ENCODE results near the gene EPHA10.
"Not testable (repeated sequence)": the region's sequence is repeated elsewhere in the genome, so short reads cannot be mapped to it uniquely, and the experiment has no call there.

EPHA10 gene

DNA sequence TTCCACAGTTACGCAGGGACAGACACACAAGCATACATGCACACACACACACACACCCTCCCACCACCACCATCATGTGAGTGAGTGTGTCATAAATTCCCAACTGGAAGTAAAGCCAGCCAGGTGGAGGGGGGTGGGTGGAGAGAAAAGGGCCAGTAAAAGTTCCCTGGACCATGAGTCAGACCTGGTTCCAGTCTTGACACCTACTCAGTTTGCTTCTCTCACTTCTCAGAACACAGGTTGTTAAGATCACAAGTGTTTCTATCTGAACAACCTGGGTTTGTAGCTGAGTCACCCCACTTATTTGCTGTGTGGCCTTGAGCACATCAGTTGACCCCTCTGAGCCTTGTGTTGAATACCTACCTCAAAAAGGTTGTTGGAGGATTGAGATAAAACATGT lies 9.6 kb downstream of the EPHA10 start:
- H3K4me1 Mint-ChIP-seq (ENCODE audit: low read depth), result peaks cover 8% of the 10 kb centered on the region
- H3K27ac Mint-ChIP-seq, result no peak overlapping the region
- no peak overlapping the region for H3K4me3 Mint-ChIP-seq
- H3K9me3 Mint-ChIP-seq (ENCODE audit: low read depth), result no peaks in the 10 kb centered on the region
- no peaks in the 10 kb centered on the region for H3K36me3 Mint-ChIP-seq
- H3K27me3 Mint-ChIP-seq, result peaks cover 13% of the 10 kb centered on the region

DNA sequence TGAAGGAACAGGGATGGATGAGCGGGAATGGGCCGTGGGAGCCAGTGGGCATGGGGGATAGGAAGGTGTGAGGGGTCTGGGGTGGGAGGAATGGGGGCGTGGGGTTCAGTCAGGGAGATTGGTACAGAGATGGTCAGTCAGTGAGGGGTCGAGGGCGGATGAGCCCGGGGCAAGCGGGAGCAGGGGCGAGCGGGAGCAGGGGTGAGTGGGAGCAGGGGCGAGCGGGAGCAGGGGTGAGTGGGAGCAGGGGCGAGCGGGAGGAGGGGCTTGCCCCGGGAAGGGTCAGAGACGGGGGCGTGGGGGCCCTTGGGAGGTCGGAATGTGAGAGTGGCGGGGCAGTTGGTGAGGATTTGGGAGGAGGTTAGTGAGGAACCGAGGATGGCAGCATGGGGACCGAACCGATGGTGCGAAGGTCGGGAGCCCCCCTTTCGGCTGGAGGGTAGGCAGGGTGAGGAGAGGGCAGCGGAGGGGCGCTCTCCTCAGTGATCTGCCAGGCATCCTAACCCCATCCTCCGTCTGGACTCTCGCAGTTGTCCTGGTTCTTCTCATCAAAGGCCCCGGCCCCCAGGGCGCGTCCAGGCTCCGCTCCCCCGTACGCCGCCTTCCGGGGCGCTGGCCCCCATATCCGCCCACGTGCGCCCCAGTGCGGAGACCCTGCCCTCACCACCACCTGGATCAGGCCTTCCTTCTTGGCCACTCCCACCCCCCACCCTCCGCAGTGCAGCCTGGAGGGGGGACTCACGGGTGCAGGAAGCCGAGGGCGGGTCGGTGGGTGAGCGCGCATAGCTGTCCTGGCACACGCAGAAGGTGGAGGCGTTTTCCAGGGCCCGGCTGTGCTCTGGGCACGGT lies 11.2 kb downstream of the EPHA10 start:
- H3K27ac Mint-ChIP-seq, result no peak overlapping the region
- peaks cover 17% of the 10 kb centered on the region for H3K27me3 Mint-ChIP-seq
- no peaks in the 10 kb centered on the region for H3K9me3 Mint-ChIP-seq (ENCODE audit: low read depth)
- H3K4me1 Mint-ChIP-seq (ENCODE audit: low read depth), result peaks cover 8% of the 10 kb centered on the region
- no peaks in the 10 kb centered on the region for H3K36me3 Mint-ChIP-seq
- H3K4me3 Mint-ChIP-seq, result peak overlapping the region; percentile 53

DNA sequence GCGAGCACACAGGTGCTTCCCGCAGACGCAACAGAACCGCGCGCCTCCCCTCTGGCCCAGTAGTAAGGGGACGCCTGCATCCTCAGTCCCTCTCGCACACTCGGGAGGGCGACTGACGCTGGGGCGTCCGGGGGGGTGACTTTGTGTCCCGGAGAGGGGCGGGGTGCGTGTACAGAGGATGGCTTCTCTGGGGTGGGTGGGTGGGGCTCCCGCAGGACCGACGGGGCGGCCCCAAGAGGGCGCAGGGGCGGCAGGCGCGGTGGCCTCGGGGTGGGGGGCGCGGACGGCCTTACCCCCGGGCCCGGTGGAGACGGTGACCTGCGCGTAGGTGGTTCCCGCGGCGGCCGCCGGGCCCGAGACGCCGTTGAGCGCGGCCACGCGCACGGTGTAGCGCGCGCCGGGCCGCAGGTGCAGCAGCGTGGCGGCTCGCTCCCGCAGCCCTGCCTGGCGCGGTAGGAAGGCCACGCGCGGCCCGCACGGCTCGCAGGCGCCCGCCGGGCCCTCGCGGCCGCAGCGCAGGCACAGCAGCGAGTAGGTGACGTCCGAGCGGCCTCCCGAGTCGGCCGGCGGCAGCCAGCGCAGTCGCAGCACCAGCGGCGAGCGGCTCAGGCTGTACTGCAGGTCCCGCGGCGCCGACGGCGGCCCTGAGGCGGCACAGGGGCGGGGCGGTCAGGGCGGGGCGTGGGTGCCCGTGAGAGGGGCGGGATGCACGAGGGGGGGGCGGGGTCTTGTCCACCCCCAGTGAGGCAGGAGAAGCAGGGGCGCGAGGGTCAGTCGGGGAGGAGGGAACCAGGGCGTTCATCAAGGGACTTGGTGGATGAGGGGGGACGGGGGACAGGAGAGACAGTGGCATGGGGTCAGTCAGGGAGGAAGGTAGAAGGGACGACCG lies 12.1 kb downstream of the EPHA10 start:
- peak overlapping the region; percentile 81 for H3K4me3 Mint-ChIP-seq
- H3K9me3 Mint-ChIP-seq (ENCODE audit: low read depth), result no peaks in the 10 kb centered on the region
- no peak overlapping the region for H3K27ac Mint-ChIP-seq
- peaks cover 8% of the 10 kb centered on the region for H3K4me1 Mint-ChIP-seq (ENCODE audit: low read depth)
- no peaks in the 10 kb centered on the region for H3K36me3 Mint-ChIP-seq
- H3K27me3 Mint-ChIP-seq, result peaks cover 20% of the 10 kb centered on the region

DNA sequence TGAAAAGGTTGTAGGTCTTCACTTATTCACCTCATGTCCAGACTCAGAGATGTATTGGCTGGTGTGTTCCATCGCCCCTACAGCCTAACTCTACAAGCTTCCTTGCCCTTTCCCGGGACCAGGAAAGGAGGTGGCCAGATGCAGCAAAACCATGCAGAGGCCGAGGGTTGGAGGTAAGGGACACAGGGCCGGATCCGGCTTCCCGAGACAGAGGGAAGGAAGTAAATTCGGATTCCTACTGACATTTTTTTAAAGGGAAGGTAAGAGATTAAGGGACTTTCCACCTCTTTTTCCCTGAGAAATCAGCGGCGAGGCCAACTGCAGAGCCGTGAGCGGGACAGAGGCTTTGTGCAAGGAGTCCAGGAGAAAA lies 12.7 kb downstream of the EPHA10 start:
- Mint-ChIP-seq H3K4me1 (ENCODE audit: low read depth) (peaks cover 8% of the 10 kb centered on the region), H3K27me3 (peaks cover 20% of the 10 kb centered on the region), H3K36me3 (no peaks in the 10 kb centered on the region), H3K9me3 (ENCODE audit: low read depth) (no peaks in the 10 kb centered on the region), H3K4me3 (peak overlapping the region; percentile 81), H3K27ac (no peak overlapping the region)

DNA sequence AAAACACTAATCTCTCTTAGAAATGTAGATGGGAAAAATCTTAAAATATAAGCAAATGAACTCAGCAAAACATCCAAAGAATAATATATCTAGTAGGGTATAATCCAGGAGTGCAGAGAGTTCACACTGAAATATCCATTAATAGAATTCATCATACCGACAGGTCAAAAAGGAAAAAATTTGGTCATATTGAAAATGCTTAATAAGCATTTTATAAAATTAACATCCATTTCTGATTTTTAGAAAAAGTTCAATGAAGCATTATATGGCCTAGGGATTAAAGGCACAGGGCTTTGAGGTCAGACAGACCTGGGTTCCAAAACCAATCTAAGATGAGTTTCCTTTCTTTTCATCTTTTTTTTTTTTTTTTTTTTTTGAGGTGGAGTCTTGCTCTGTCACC lies 16.4 kb downstream of the EPHA10 start:
- H3K9me3 Mint-ChIP-seq (ENCODE audit: low read depth), result no peaks in the 10 kb centered on the region
- peaks cover 24% of the 10 kb centered on the region for H3K27me3 Mint-ChIP-seq
- H3K4me1 Mint-ChIP-seq (ENCODE audit: low read depth), result peaks cover 5% of the 10 kb centered on the region
- H3K27ac Mint-ChIP-seq, result no peak overlapping the region
- no peaks in the 10 kb centered on the region for H3K36me3 Mint-ChIP-seq
- H3K4me3 Mint-ChIP-seq, result no peak overlapping the region

DNA sequence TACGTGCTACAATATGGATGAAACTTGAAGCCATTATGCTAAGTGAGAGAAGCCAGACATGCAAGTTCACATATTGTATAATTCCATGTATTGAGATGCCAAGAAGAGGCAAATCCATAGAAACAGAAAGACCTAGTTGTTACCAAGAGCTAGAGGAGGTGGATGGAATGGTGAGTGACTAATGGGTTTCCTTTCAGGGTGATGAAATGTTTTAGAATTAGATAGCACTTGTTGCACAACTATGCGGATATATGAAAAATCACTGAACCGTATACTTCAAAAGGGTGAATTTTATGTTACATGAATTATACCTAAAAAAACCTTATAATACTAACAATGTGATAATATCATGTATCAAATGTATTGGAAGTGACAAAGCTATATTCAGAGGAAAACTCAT lies 18.1 kb downstream of the EPHA10 start:
- H3K27me3 Mint-ChIP-seq, result peaks cover 23% of the 10 kb centered on the region

DNA sequence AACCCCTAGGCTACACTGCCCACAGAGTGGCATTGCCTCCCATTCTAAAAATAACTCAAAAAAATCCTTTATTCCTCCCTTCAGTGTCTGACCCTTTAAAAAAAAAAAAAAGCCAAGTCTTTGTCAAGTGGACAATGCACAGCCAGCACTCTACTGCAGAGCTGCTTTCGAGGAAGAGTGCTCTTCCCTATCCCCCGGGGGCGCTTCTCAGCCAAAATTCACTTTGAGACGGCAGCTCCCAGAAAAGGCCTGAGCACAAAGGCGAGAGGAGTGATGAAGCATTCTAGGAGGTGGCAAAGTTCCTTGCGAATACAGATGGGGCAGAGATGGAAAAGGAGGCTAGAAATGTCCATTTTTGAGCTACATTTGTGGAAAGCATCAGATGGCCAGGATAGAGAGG lies 23.3 kb downstream of the EPHA10 start:
- H3K9me3 Mint-ChIP-seq (ENCODE audit: low read depth), result no peaks in the 10 kb centered on the region
- H3K36me3 Mint-ChIP-seq, result no peaks in the 10 kb centered on the region
- H3K27me3 Mint-ChIP-seq, result peaks cover 30% of the 10 kb centered on the region
- H3K27ac Mint-ChIP-seq, result no peak overlapping the region
- H3K4me3 Mint-ChIP-seq, result no peak overlapping the region
- H3K4me1 Mint-ChIP-seq (ENCODE audit: low read depth), result no peaks in the 10 kb centered on the region

More for the DNA sequence above, 18.1 kb downstream of the EPHA10 start:
- H3K36me3 Mint-ChIP-seq, result no peaks in the 10 kb centered on the region
- H3K4me3 Mint-ChIP-seq, result no peak overlapping the region
- H3K9me3 Mint-ChIP-seq (ENCODE audit: low read depth), result no peaks in the 10 kb centered on the region
- no peaks in the 10 kb centered on the region for H3K4me1 Mint-ChIP-seq (ENCODE audit: low read depth)
- H3K27ac Mint-ChIP-seq, result no peak overlapping the region

DNA sequence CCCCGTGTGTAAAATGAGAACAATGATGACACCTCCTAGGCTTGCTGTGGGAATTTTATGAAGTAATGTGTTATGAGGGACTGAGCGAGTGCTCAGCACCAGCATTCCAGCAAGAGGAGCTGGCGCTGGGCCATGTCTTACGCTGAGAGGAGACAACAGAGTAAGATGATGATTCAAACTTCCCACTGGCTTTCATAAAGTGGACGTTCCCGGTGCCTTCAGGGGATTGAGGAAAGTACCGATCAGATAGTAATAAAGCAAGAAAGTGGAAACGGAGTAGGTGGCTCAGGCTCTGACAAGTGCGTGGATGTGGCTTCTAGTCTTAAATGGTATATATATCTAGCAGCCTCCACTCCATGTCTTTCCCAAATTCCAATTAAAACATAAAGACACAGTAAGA lies 23.8 kb downstream of the EPHA10 start:
- Mint-ChIP-seq H3K27ac (no peak overlapping the region), H3K27me3 (peaks cover 29% of the 10 kb centered on the region), H3K4me1 (ENCODE audit: low read depth) (no peaks in the 10 kb centered on the region), H3K36me3 (no peaks in the 10 kb centered on the region), H3K9me3 (ENCODE audit: low read depth) (no peaks in the 10 kb centered on the region), H3K4me3 (no peak overlapping the region)

DNA sequence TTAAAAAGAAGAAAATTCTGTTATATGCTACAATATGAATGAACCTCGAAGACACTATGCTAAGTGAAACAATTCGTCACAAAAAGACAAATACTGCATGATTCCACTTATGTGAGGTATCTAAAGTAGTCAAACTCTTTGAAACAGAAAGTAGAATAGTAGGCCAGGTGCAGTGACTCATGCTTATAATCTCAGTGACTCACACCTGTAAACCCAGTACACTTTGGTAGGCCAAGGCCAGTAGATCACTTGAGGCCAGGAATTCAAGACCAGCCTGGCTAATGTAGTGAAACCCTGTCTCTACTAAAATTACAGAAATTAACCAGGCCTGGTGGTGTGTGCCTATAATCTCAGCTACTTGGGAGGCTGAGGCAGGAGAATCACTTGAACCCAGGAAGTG lies 25.7 kb downstream of the EPHA10 start:
- Mint-ChIP-seq H3K27ac (no peak overlapping the region), H3K27me3 (peaks cover 29% of the 10 kb centered on the region), H3K36me3 (no peaks in the 10 kb centered on the region), H3K4me3 (no peak overlapping the region), H3K4me1 (ENCODE audit: low read depth) (no peaks in the 10 kb centered on the region), H3K9me3 (ENCODE audit: low read depth) (no peaks in the 10 kb centered on the region)

DNA sequence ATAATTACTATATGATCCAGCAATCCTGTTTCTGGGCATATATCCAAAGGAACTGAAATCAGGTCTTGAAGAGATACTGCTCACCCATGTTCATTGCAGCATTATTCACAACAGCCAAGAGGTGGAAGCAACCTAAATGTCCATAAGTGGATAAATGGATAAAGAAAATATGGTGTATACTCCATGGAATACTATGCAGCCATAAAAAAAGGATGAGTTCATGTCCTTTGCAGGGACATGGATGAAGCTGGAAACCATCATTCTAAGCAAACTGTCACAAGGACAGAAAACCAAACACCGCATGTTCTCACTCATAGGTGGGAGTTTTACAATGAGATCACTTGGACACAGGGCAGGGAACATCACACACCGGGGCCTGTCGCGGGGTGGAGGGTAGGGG lies 26.3 kb downstream of the EPHA10 start:
- H3K27ac Mint-ChIP-seq; H3K9me3 Mint-ChIP-seq (ENCODE audit: low read depth); H3K36me3 Mint-ChIP-seq; H3K4me3 Mint-ChIP-seq; H3K4me1 Mint-ChIP-seq (ENCODE audit: low read depth): not testable (repeated sequence)
- peaks cover 30% of the 10 kb centered on the region for H3K27me3 Mint-ChIP-seq

DNA sequence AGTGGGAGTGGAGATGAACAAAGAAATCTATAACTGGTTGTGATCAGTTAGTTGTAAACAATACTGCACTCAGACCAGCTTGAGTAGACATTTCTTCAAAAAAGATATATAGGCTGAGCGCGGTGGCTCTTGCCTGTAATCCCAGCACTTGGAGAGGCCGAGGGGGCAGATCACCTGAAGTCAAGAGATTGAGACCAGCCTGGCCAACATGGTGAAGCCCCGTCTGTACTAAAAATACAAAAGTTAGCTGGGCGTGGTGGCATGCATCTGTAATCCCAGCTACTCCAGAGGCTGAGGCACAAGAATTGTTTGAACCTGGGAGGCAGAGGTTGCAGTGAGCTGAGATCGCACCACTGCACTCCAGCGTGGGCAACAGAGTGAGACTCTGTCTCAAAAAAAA lies 26.9 kb downstream of the EPHA10 start:
- peaks cover 32% of the 10 kb centered on the region for H3K27me3 Mint-ChIP-seq

DNA sequence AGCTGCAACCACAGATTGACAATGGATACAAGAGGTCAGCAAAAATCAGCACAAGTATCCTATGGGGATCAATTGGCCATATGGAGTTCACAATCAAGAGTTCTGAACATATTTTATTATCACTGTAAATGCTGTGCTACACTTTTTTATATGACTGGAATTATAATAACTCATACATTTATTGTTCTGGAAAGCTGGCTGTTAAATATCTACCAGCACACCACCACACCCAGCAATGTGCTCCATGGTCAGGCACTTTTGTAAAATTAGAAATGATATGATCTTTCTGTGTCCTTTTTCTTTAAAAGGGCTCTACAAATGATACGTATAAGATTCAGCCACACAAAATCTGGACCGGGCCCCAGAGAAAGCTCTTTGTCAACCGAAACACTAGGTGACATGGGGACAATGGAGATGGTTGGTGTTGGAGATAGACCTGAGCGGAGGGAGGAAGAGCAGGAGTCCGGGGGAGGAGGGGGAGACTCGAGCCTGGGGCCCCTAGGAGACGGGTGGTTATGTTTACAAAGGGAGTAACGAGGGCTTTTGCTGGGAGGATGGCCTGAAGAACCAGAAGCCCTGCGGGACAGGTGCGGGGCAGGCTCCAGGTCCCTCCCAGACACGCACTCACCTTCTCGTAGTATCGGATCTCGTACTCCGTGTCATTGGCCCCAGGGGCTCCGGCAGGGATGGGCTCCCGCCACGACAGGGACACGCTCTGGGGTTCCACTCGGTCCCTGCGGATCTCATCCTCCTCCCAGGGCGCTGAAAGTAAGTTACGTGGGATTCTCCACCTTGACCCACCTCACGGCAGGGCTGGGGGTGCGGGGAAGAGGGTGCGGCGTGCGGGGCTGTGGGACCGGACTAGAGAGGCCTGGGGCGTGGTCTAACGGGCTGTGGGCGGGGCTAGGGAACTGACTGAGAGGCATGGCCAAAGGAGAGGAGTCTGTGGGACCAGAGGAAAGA lies 30.0 kb downstream of the EPHA10 start:
- Mint-ChIP-seq H3K27ac (no peak overlapping the region), H3K9me3 (ENCODE audit: low read depth) (no peaks in the 10 kb centered on the region), H3K4me1 (ENCODE audit: low read depth) (no peaks in the 10 kb centered on the region), H3K27me3 (peaks cover 17% of the 10 kb centered on the region), H3K4me3 (no peak overlapping the region), H3K36me3 (no peaks in the 10 kb centered on the region)

More for the DNA sequence above, 26.9 kb downstream of the EPHA10 start:
- H3K27ac Mint-ChIP-seq; H3K4me1 Mint-ChIP-seq (ENCODE audit: low read depth); H3K4me3 Mint-ChIP-seq; H3K36me3 Mint-ChIP-seq; H3K9me3 Mint-ChIP-seq (ENCODE audit: low read depth): not testable (repeated sequence)

DNA sequence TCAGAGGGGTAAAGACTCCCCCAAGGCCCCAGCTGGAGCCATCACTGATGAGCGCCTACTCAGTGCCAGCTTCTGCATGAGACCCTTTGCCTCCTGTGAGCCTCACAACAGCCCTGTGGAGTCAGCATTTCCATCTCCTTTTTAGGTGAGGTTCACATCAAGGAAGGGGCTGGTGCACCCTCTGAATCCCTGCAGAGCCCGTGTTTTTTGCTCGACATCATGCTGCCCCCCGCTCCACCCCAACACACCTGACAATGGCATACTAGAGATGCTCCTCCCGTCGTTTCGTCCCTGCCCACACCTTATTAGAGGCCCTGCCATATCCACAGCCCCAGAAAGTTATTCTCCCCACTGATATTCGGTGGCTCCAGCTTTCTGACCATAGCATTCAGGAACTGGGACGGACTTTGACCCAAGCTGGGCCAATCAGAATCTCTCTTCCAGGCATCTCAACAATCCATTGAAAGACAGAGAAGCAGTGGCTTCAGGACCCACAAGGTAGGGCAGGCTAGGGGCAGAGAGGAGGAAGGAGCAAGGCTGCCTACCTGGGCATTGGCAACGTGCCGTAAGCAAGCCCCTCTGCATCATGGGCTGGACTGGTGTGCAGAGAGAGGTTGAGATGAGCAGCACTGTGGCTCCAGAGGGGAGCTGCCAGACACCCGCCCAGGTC lies 32.7 kb downstream of the EPHA10 start:
- H3K4me3 Mint-ChIP-seq, result no peak overlapping the region
- H3K27ac Mint-ChIP-seq, result no peak overlapping the region
- H3K9me3 Mint-ChIP-seq (ENCODE audit: low read depth), result no peaks in the 10 kb centered on the region
- peaks cover 20% of the 10 kb centered on the region for H3K27me3 Mint-ChIP-seq
- no peaks in the 10 kb centered on the region for H3K4me1 Mint-ChIP-seq (ENCODE audit: low read depth)
- H3K36me3 Mint-ChIP-seq, result no peaks in the 10 kb centered on the region

DNA sequence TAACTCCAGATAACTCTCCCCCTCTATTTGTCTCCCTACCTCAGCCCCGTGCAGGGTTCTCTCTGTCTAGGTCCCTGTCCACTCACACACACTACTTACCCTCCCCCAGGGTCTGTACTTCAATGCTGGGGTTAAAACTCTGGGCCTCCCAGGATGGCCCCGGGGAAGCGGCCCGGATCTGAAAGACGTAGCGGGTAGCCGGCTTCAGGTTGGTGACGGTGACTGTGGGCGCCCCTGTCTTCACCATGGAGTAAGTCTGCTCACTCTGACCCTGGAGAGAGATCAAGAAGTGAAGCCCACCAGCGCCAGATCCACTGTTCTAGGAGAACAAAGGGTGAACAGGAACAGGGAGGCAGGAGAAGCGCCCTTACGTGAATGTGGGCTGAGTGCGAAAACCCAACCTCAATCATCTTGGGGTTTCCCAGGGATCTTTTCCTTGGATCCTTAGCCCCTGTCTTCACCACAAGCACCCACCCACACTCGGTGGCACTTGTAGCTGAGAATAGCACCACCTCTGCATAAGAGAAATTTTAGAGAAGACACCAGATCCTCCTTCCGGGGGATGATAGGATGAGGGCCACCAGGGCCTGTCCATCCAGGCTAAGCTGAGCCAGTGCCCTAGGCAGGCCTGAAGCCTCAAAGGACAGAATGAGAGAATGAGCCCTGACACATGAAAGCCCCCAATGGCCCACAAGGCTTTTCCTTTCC lies 33.5 kb downstream of the EPHA10 start:
- no peaks in the 10 kb centered on the region for H3K36me3 Mint-ChIP-seq
- no peaks in the 10 kb centered on the region for H3K9me3 Mint-ChIP-seq (ENCODE audit: low read depth)
- H3K27me3 Mint-ChIP-seq, result peaks cover 19% of the 10 kb centered on the region
- no peak overlapping the region for H3K27ac Mint-ChIP-seq
- H3K4me3 Mint-ChIP-seq, result no peak overlapping the region
- H3K4me1 Mint-ChIP-seq (ENCODE audit: low read depth), result no peaks in the 10 kb centered on the region
